ENCODE measurements around the gene FBXW7.

GRCh38 chr4:152277333-152277732 is 258.6 kb downstream of the FBXW7 start:
- TF ChIP-seq CTCF (IDR thresholded peaks at IDR 0.05) (no peak), POLR2A (IDR thresholded peaks at IDR 0.05; ENCODE audit: low read depth) (no peak), POLR2AphosphoS5 (IDR thresholded peaks at IDR 0.05) (no peak), EP300 (IDR thresholded peaks at IDR 0.05) (no peak)
